ENCODE results near the gene SUPT5H.

DNA sequence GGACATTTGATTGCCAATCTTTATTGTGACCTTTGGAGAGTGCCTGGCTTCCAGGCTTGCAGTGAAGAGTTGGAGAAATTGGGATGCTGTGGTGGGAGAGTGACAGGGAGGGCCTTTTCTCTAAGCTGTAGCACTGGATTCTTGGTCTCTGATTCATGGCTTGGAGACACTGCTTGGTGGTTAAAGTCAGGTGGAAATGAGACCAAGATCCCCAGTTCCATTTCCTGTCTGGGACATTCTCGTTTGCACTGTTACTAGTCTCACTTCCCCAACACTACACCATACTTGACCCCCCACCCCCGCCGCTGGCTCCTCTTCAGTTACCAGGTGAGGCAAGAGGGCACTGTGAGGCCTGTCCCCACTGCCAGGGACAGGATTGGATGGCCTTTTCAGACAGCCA, 2.9 kb downstream of the SUPT5H start:
- TF ChIP-seq, protein P1, sequence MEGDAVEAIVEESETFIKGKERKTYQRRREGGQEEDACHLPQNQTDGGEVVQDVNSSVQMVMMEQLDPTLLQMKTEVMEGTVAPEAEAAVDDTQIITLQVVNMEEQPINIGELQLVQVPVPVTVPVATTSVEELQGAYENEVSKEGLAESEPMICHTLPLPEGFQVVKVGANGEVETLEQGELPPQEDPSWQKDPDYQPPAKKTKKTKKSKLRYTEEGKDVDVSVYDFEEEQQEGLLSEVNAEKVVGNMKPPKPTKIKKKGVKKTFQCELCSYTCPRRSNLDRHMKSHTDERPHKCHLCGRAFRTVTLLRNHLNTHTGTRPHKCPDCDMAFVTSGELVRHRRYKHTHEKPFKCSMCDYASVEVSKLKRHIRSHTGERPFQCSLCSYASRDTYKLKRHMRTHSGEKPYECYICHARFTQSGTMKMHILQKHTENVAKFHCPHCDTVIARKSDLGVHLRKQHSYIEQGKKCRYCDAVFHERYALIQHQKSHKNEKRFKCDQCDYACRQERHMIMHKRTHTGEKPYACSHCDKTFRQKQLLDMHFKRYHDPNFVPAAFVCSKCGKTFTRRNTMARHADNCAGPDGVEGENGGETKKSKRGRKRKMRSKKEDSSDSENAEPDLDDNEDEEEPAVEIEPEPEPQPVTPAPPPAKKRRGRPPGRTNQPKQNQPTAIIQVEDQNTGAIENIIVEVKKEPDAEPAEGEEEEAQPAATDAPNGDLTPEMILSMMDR (IDR thresholded peaks at IDR 0.05; ENCODE audit: low read depth, low read length): no peak
- no peak for TF ChIP-seq EZH2phosphoT487 (IDR thresholded peaks at IDR 0.05; ENCODE audit: low read depth)
